ENCODE measurements around the gene ANKLE1. TPM values are rescaled to one million over a fixed set of nuclear protein-coding genes. Genes with fewer than 3 reads are reported as not detected.

The ANKLE1 gene
- total RNA-seq, 4 donors from 2014 or later: 0.44 to 2.1 (median 0.90) TPM

- Histone ChIP-seq H3K36me3 (peaks cover 0 to 34% (median 0%) of the 10 kb centered on the region in 3 donors), H3K4me1 (peaks cover 0 to 57% (median 27%) of the 10 kb centered on the region in 4 donors), H3K4me3 (peak overlapping the region; percentile 64 to 82 (median 70)), H3K9me3 (no peaks in the 10 kb centered on the region), H3K27ac (peak overlapping the region; percentile 53 to 86 (median 80)), H3K27me3 (no peaks in the 10 kb centered on the region)
- DNase-seq (ENCODE audit: low spot score in 2 of 2): no peak
- WGBS, 2 donors: 15 to 34% methylated on average over 37 to 39 of the region's 52 CpGs
- no peak for TF ChIP-seq EP300 (IDR thresholded peaks at IDR 0.05)
- TF ChIP-seq, protein P1, sequence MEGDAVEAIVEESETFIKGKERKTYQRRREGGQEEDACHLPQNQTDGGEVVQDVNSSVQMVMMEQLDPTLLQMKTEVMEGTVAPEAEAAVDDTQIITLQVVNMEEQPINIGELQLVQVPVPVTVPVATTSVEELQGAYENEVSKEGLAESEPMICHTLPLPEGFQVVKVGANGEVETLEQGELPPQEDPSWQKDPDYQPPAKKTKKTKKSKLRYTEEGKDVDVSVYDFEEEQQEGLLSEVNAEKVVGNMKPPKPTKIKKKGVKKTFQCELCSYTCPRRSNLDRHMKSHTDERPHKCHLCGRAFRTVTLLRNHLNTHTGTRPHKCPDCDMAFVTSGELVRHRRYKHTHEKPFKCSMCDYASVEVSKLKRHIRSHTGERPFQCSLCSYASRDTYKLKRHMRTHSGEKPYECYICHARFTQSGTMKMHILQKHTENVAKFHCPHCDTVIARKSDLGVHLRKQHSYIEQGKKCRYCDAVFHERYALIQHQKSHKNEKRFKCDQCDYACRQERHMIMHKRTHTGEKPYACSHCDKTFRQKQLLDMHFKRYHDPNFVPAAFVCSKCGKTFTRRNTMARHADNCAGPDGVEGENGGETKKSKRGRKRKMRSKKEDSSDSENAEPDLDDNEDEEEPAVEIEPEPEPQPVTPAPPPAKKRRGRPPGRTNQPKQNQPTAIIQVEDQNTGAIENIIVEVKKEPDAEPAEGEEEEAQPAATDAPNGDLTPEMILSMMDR (IDR thresholded peaks at IDR 0.05): no peak
- TF ChIP-seq POLR2A (IDR thresholded peaks at IDR 0.05): no peak
Measured at GRCh38 chr19:17333611-17334413, 52.1 kb downstream of the ANKLE1 start.

DNA sequence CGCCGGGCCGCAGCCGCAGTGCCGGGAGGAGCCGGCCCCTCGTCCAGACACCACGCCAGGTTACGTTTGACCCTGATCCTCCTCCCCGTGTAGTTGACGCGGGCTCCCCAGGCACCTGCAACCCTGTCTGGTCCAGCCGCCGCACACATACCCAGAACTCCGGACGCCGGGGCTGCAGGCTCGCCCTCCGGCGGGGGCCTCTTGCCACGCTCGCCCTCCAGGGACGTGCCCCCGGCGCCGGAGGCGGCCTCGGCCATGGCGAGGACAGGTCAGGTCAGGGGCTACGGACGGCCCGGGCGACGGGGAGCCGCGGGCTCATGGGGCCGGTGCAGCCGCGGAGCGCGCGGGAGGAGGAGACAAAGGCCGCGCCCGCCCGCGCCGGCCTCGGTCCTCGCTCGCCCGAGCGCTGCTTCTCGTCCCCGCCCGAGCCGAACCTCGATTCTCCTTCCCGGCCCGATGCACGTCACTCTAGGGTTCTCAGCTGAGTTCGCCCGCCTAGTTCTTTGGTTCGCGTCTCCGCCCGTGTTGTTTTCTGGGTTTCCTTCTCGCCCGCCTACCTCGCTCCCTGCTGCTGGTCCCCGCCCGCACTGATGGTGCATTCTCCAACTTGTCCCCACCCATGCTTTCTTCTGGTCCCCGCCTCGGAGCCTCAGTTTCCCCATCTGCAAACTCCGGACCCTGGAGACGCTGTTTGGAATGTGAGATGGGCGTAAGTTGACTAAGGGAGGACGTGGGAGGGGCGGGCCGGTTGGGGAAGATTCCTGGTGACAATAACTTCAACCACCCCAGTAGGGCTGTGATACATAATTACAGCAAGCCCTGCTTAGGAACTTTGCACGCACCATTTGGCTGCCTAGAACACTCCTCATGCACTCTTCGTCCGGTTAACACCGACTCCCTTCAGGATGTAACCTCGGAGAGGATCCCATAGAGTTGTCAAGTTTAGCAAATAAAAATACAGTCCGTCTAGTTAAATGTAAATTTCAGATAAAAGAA lies 53.0 kb downstream of the ANKLE1 start, which contains the start of gene ANO8:
TSS of gene ANO8 (minus strand) at position 442 of the 996 bp plus-strand sequence. CDS start at position 257, 185 bp downstream.
- H3K9me3 ChIP-seq: no peaks in the 10 kb centered on the region
- peak within 1 kb of the TSS; percentile 53 to 86 (median 80) for H3K27ac ChIP-seq
- H3K36me3 ChIP-seq: peaks cover 0 to 32% (median 0%) of the 10 kb centered on the region in 3 donors
- H3K4me3 ChIP-seq: peak within 1 kb of the TSS; percentile 64 to 82 (median 70)
- H3K27me3 ChIP-seq: no peaks in the 10 kb centered on the region
- DNase-seq (ENCODE audit: low spot score in 2 of 2): peak; percentile 85 to 94
- TF ChIP-seq, protein P1 (IDR thresholded peaks at IDR 0.05): peak in 1 of 5 experiments; percentile 39
- TF ChIP-seq EP300 (IDR thresholded peaks at IDR 0.05): peak; percentile 54 to 78
- TF ChIP-seq POLR2A (IDR thresholded peaks at IDR 0.05): peak in 1 of 2 donors; percentile 57
- WGBS, 2 donors: 2 to 3% methylated on average over 45 to 58 of the region's 86 CpGs
- H3K4me1 ChIP-seq: peaks cover 0 to 53% (median 23%) of the 10 kb centered on the region in 4 donors

- WGBS, 2 donors: 67 to 73% methylated on average over 10 of the region's 10 CpGs
- H3K4me1 ChIP-seq: peaks cover 0 to 59% (median 24%) of the 10 kb centered on the region in 4 donors
- H3K4me3 ChIP-seq: peak overlapping the region in 1 of 4 donors; percentile 60
- no peak for TF ChIP-seq POLR2A (IDR thresholded peaks at IDR 0.05)
- TF ChIP-seq, protein P1 (IDR thresholded peaks at IDR 0.05): no peak
- TF ChIP-seq EP300 (IDR thresholded peaks at IDR 0.05): no peak
- peak overlapping the region in 1 of 4 donors; percentile 86 for H3K27ac ChIP-seq
- H3K9me3 ChIP-seq: no peaks in the 10 kb centered on the region
- H3K27me3 ChIP-seq: no peaks in the 10 kb centered on the region
- peaks cover 0 to 24% (median 0%) of the 10 kb centered on the region in 3 donors for H3K36me3 ChIP-seq
- DNase-seq (ENCODE audit: low spot score in 2 of 2): no peak
Measured at GRCh38 chr19:17335575-17335974, 53.9 kb downstream of the ANKLE1 start.

Other genes starting within 250 kb of the ANKLE1 start
- 10 to 100 TPM in 1 of 4 donors, 1 to 10 TPM in 3; 2.6 to 11.6 (median 4.3) TPM for gene HAUS8, start 206.4 kb upstream of the ANKLE1 start, total RNA-seq
- gene MYO9B, start 206.1 kb upstream of the ANKLE1 start, total RNA-seq: 100 to 1,000 TPM in 3 of 4 donors, 10 to 100 TPM in 1; 61.7 to 201 (median 115) TPM
- gene USE1, start 66.5 kb upstream of the ANKLE1 start, total RNA-seq: 10 to 100 TPM; 17.4 to 50.0 (median 28.0) TPM
- 10 to 100 TPM in 1 of 4 donors, 1 to 10 TPM in 3; 3.3 to 30.0 (median 5.8) TPM for gene OCEL1, start 55.7 kb upstream of the ANKLE1 start, total RNA-seq
- gene NR2F6, start 36.0 kb upstream of the ANKLE1 start, total RNA-seq: 10 to 100 TPM; 30.0 to 46.0 (median 39.5) TPM
- gene USHBP1, start 17.2 kb upstream of the ANKLE1 start, total RNA-seq: 10 to 100 TPM in 2 of 4 donors, 1 to 10 TPM in 2; 3.1 to 29.4 (median 17.5) TPM
- gene BABAM1, start 14.5 kb upstream of the ANKLE1 start, total RNA-seq: 10 to 100 TPM; 60.0 to 72.0 (median 67.0) TPM
- gene ABHD8, start 21.5 kb downstream of the ANKLE1 start, total RNA-seq: 10 to 100 TPM; 15.7 to 22.9 (median 19.9) TPM
- gene MRPL34, start 24.0 kb downstream of the ANKLE1 start, total RNA-seq: 100 to 1,000 TPM; 143 to 187 (median 175) TPM
- gene DDA1, start 27.7 kb downstream of the ANKLE1 start, total RNA-seq: 10 to 100 TPM in 1 of 4 donors, 1 to 10 TPM in 3; 5.7 to 14.7 (median 7.8) TPM
- gene ANO8, start 53.0 kb downstream of the ANKLE1 start, total RNA-seq: 10 to 100 TPM; 10.7 to 23.1 (median 13.3) TPM
- gene GTPBP3, start 55.7 kb downstream of the ANKLE1 start, total RNA-seq: 10 to 100 TPM; 15.9 to 59.4 (median 28.8) TPM
- gene PLVAP, start 95.4 kb downstream of the ANKLE1 start, total RNA-seq: 100 to 1,000 TPM in 1 of 4 donors, 10 to 100 TPM in 3; 21.8 to 142 (median 78.8) TPM
- 1 to 10 TPM in 2 of 4 donors, under 1 TPM in 1, not detected in 1; 0.63 to 4.5 (median 2.0) TPM for gene CCDC194, start 112.3 kb downstream of the ANKLE1 start, total RNA-seq
- gene BST2, start 123.7 kb downstream of the ANKLE1 start, total RNA-seq: 10 to 100 TPM; 71.0 to 77.4 (median 72.2) TPM
- 10 to 100 TPM; 42.8 to 87.9 (median 51.9) TPM for gene MVB12A, start 138.1 kb downstream of the ANKLE1 start, total RNA-seq
- gene TMEM221, start 166.8 kb downstream of the ANKLE1 start, total RNA-seq: 1 to 10 TPM in 1 of 4 donors, under 1 TPM in 2, not detected in 1; 0.21 to 2.0 (median 0.30) TPM
- under 1 TPM in 1 of 4 donors, not detected in 3; 0.44 TPM for gene NXNL1, start 179.0 kb downstream of the ANKLE1 start, total RNA-seq
- gene SLC27A1, start 188.6 kb downstream of the ANKLE1 start, total RNA-seq: 10 to 100 TPM; 30.6 to 69.3 (median 55.9) TPM
- 10 to 100 TPM; 82.2 to 96.7 (median 92.2) TPM for gene PGLS, start 229.7 kb downstream of the ANKLE1 start, total RNA-seq

Data from tibial nerve (tissue), 4 donors.